GM13976 (cell line): ENCODE data around the gene RASAL2.

Source experiments
- DNase-seq: peaks from one replicate; pipeline ENCODE4 v3.0.0; 2012; ENCODE audit warnings: low spot score
- CTCF ChIP-seq: IDR thresholded peaks from 2 replicates; pipeline ENCODE4 v1.5.1; 2012; ENCODE audit warnings: borderline replicate concordance, mild to moderate bottlenecking; ENCODE audit not compliant: insufficient read depth; ENCODE audit errors: extremely low read depth, missing control alignments, control extremely low read depth
- in situ Hi-C: fragments of 300-500 bp; cut with MboI; formaldehyde crosslinking; loops from one replicate; pipeline ENCODE4 v1.12.0; 2022; ENCODE audit warnings: low sequenced_read_pairs, mixed read lengths, inconsistent platforms; ENCODE audit not compliant: unreplicated experiment

Gene RASAL2

DNA sequence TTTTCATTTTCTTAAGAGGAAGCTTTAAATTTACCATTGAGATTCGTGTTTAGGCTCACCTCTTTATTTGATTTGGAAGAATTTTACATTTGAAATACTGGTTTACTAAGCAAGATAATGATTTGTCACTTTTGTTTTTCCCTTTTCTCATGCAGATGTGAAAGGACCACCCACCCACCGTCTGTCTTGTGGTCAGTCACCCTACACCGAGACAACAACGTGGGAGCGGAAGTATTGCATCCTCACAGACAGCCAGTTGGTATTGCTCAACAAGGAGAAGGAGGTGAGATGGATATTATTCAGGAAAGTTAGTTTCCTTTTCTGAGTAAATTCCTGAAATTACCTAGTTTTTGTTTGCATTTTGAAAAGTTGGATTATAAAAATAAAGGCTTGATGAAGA is 189.5 kb downstream of the RASAL2 start:
- in situ Hi-C loops, result no loop called here
- no peak for DNase-seq
- TF ChIP-seq CTCF, result no peak

GRCh38 chr1:178284058-178284457 is 190.2 kb downstream of the RASAL2 start:
- DNase-seq, result no peak
- in situ Hi-C loops, result no loop called here
- TF ChIP-seq CTCF, result no peak

DNA sequence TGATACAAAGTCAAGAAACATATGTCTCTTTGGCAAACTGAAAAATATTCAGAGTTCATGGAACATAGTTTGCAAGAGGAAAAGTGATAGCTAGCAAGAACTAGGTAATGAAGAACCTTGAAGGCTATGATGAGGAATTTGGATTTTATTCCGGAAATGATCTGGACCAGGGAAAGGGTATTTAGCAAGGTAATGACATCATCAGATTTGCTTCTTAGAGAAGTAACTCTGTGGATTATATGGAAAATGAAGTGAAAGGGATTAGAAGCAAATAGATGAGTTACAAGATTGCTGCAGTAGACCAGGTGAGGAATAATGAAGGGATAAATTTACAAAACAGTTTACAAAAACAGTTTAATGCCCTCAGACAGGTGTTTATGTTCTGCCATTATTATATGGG is 197.3 kb downstream of the RASAL2 start:
- no peak for TF ChIP-seq CTCF
- in situ Hi-C loops, result no loop called here
- no peak for DNase-seq

DNA sequence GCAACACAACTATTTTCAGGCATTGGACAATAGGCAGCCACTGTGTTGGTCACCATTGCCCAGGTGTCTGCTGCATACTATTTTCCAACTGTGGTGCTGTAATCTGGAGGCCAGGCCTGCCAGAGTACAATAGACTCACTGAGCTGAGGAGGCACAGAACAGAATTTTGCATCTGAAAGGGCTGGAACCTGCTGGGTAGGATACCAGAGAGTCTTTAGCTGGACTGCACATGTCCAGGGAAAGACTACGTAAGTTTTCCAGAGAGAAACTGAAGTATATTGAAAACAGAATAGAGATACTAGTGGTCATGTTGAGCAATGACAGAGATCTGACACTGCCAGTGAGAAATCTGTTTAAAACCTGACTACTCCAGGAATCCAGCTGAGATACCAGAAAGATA is 200.8 kb downstream of the RASAL2 start:
- DNase-seq, result no peak
- in situ Hi-C loops, result no loop called here
- TF ChIP-seq CTCF, result no peak

- in situ Hi-C loops, result loop anchor here (10.0 kb wide), 1 partner anchor 204 kb away; no protein-coding TSS in a partner anchor
- no peak for TF ChIP-seq CTCF
- DNase-seq, result no peak
These were observed 206.4 kb downstream of the RASAL2 start for GRCh38 chr1:178300352-178300699.

DNA sequence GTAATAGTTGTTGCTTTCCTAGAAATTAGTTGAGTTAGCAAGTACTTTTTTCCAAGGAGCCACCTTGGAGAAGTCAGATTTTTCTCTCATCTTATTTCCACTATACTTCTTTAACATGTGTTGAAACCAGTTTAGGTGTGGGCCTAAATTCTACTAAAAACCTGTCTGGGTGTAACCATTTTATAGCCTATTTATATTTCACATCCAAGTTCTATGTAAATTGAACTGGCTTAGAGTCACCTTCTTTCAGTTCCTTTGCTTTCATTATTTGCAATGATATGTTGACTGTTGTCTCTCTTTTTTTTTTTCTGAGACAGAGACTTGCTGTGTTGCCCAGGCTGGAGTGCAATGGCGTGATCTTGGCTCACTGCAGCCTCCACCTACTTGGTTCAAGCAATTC is 207.2 kb downstream of the RASAL2 start:
- in situ Hi-C loops, result loop anchor here (10.0 kb wide), 1 partner anchor 204 kb away; no protein-coding TSS in a partner anchor
- TF ChIP-seq CTCF, result no peak

DNA sequence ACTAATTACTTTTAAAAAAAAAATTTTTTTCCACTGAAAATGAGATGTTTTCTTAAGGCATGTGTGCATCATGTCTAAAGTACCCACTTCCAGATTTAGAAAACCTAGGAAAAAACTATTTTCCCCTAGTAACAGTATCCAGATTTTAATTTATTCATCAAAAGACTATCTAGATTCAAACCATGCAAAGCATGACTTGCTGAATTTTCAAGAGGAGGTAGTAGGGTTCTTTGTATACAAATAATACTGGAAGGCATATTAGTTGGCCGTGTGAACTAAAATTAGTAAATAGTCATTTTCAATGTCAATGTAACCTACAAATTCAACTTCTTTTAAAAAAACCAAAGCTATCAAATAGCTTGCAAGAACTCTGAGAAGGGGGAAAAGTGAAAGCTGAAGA is 213.4 kb downstream of the RASAL2 start:
- in situ Hi-C loops, result loop anchor here (10.0 kb wide), 1 partner anchor 198 kb away; no protein-coding TSS in a partner anchor
- TF ChIP-seq CTCF, result no peak
- DNase-seq, result no peak

More for the DNA sequence above, 207.2 kb downstream of the RASAL2 start:
- no peak for DNase-seq
